HG03342 (cell line): ENCODE data around the gene PPP1R3E.

Experiments used
- ATAC-seq: cut with Tn5 transposase; IDR thresholded peaks from one replicate; pipeline ENCODE4 v1.9.1; 2021; ENCODE audit warnings: mild to moderate bottlenecking, moderate library complexity; ENCODE audit not compliant: unreplicated experiment

The PPP1R3E gene

DNA sequence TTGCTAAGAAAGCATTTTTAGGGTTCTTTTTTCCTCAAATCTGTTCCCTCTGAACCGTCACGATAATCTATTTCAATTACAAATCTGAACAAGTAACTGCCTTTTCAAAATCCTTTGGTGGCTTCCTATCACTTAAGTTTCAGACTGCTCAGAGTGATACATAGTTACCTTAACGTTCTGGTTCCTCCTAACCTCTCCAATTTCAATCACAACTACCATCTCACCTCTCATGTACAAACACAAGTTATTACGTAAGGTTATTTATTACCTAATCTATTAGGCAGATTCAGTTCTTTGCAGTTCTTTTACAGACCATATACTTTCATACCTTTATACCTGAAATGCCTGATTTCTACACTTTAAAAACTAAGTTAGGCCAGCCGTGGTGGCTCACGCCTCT is 52.8 kb downstream of the PPP1R3E start:
- ATAC-seq = no peak

DNA sequence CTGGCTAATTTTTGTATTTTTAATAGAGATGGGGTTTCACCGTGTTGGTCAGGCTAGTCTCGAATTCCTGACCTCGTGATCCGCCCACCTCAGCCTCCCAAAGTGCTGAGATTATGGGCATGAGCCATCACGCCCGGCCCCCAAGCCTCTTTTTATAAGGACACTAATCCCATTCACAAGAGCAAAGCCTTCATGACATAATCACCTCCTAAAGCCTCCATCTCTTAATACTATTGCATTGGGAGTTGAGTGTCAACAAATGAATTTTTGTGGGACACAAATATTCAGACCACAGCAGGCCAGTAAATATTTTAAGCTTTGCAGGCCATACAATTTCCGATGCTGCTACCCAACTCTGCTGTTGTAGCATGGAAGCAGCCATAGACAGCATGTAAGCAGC is 54.1 kb downstream of the PPP1R3E start:
- no peak for ATAC-seq
